ENCODE results near the gene GRK5.
"Not testable (repeated sequence)": the region's sequence is repeated elsewhere in the genome, so short reads cannot be mapped to it uniquely, and the experiment has no call there.

DNA sequence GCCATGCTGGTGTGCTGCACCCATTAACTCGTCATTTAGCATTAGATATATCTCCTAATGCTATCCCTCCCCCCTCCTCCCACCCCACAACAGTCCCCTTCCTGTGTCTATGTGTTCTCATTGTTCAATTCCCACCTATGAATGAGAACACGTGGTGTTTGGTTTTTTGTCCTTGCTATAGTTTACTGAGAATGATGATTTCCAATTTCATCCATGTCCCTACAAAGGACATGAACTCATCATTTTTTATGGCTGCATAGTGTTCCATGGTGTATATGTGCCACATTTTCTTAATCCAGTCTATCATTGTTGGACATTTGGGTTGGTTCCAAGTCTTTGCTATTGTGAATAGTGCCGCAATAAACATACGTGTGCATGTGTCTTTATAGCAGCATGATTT is 68.8 kb downstream of the GRK5 start:
- TF ChIP-seq, protein P1, sequence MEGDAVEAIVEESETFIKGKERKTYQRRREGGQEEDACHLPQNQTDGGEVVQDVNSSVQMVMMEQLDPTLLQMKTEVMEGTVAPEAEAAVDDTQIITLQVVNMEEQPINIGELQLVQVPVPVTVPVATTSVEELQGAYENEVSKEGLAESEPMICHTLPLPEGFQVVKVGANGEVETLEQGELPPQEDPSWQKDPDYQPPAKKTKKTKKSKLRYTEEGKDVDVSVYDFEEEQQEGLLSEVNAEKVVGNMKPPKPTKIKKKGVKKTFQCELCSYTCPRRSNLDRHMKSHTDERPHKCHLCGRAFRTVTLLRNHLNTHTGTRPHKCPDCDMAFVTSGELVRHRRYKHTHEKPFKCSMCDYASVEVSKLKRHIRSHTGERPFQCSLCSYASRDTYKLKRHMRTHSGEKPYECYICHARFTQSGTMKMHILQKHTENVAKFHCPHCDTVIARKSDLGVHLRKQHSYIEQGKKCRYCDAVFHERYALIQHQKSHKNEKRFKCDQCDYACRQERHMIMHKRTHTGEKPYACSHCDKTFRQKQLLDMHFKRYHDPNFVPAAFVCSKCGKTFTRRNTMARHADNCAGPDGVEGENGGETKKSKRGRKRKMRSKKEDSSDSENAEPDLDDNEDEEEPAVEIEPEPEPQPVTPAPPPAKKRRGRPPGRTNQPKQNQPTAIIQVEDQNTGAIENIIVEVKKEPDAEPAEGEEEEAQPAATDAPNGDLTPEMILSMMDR (IDR thresholded peaks at IDR 0.05; ENCODE audit: insufficient read depth, low read length, poor library complexity, severe bottlenecking) = not testable (repeated sequence)
- TF ChIP-seq EZH2phosphoT487 (conservative IDR thresholded peaks at IDR 0.05; ENCODE audit: low read length) = not testable (repeated sequence)
